ENCODE measurements around the gene CNOT11. TPM values are rescaled to one million over a fixed set of nuclear protein-coding genes. Genes with fewer than 3 reads are reported as not detected.
"Not testable (repeated sequence)": the region's sequence is repeated elsewhere in the genome, so short reads cannot be mapped to it uniquely, and the experiment has no call there.

CNOT11 gene
- 39.7 and 40.5 TPM in 2 replicates for total RNA-seq

DNA sequence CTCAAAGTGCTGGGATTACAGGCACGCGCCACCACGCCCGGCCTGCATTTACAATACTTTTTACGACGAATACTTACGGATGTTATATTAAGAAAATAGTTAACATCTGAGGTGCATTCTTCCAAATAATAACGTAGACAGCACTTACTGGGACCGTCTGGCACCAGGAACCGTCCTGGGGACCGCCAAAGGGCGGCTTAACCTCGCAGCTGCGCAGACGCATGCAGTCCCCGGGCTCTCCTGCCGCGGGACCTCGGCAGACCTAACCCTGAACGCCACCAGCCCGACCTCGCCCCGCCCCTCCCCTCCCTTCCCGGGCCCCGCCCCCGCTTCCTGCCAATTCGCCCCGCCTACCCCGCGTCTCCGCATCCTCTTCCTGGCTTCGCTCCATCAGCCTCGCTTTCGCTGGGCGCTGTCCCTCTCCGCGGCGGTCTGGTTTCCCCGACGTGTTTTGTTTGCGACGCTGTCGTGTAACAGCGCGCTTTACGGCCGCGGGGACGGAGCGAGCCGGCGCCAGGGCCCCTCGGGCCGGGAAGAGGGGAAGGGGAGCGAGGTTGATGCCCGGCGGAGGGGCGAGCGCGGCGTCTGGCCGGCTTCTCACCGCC is at the start of gene CNOT11:
TSS of gene CNOT11 (plus strand) at position 479 of the 605 bp plus-strand sequence. CDS start at position 558, 79 bp downstream.
- peak; percentile 72 for DNase-seq (ENCODE audit: extremely low read depth, low read depth, low spot score)

DNA sequence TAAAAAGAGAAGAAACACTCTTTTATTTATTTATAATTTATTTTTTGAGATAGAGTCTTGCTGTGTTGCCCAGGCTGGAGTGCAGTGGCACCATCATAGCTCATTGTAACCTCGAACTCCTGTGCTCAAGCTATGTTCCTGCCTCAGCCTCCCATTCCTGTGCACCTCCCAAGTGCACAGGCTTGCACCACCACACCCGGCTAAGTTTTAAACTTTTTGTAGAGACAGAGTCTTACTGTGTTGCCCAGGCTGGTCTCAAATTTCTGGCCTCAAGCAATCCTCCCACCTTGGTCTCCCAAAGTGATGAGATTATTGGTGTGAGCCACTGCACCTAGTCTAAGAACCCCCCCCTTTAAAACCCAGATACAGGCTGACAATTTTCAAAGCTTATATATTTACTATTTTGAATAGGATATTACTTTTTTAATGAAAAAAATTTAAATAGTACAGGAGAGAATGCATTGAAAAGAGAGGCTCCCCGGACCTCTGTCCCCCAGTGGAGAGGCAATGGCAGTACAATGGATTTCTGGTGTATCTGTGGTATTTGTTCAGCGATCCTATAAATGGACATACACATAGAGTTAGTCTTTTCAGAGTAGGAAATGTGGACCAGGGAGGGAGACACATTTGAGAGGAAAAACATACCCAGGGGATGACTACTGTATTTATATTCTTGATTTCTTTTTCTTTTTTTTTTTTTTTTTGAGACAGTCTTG is 48.1 kb upstream of the CNOT11 start:
- no peak for DNase-seq (ENCODE audit: extremely low read depth, low read depth, low spot score)

DNA sequence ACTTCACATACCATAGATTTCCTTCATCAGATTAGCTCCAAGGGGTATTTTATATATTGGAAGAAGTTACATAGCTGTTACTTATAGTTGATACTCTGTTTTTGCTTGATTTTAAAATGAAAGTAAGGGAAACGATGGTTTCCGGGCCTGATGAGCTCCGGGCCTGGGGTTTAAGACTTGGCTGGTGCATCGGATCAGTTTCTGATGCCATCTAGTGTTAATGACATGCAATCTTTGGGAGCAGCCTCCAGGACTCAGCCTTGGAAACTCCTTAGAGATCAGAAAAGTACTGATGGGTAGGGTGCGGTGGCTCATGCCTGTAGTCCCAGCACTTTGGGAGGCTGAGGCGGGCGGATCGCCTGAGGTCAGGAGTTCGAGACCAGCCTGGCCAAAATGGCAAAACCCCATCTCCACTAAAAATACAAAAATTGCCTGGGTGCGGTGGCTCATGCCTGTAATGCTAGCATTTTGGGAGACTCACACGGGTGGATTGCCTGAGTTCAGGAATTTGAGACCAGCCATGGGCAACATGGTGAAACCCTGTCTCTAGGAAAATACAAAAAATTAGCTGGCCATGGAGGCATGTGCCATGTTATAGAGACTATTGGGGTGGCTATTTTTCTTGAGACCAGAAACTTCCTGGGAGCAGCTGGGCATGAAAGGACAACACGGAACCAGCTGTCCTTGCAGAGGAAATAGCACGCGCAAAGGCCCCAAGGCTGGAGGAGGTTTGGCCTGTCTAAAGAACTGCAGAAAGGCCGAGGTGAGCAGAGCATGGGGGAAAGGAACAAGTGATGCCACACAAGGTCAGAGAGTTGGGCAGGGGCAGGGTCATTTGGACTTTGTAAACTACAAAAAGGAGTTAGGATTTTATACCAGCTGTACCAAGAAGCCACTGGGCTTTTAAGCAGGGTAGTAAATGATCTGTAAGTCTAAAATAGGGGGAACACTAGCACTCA is 46.9 kb upstream of the CNOT11 start:
- DNase-seq (ENCODE audit: extremely low read depth, low read depth, low spot score): no peak

DNA sequence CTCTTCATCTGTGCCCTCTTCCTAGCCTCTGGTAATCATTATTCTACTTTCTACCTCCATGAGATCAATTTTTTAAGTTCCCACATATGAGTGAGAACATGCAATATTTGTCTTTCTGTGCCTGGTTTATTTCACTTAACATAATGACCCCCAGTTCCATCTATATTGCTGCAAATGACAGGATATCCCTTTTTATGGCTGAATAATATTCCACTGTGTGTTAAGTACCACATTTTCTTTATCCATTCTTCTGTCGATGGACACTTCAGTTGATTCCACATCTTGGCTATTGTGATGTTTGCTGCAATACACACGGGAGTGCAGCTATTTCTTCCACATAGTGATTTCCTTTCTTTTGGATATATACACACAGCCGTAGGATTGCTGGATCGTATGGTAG is 43.9 kb upstream of the CNOT11 start:
- no peak for DNase-seq (ENCODE audit: extremely low read depth, low read depth, low spot score)

DNA sequence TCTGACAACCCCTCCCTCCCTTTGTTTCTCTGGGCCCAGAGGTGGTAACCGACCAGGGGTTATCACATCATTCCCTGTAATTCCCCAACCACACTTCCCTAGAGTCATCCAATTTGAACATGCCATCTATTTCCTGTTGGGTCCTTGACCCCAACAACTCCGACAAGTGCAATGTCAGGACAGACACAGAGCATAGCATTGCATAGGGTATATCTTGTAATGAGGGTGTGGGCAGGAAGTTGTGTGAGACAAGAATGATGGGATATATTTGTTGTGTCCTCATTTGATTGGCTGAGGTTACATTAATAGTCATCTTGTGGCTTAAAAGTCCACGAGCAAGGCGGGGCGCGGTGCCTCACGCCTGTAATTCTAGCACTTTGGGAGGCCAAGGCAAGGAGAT is 33.4 kb upstream of the CNOT11 start:
- DNase-seq (ENCODE audit: extremely low read depth, low read depth, low spot score): no peak

DNA sequence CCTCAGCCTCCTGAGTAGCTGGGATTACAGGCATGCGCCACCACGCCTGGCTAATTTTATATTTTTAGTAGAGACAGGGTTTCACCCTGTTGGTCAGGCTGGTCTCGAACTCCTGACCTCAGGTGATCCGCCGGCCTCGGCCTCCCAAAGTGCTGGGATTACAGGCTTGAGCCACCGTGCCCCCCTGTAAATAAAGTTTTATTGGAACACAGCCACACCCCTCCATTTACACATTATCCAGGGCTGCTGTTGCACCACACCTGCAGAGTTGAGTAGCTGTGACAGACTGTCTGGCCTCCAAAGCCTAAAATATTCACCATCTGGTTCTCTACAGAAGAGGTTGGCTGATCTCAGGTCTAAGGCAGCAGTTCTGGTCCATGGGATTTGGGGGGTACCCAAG is 32.6 kb upstream of the CNOT11 start:
- not testable (repeated sequence) for DNase-seq (ENCODE audit: extremely low read depth, low read depth, low spot score)

DNA sequence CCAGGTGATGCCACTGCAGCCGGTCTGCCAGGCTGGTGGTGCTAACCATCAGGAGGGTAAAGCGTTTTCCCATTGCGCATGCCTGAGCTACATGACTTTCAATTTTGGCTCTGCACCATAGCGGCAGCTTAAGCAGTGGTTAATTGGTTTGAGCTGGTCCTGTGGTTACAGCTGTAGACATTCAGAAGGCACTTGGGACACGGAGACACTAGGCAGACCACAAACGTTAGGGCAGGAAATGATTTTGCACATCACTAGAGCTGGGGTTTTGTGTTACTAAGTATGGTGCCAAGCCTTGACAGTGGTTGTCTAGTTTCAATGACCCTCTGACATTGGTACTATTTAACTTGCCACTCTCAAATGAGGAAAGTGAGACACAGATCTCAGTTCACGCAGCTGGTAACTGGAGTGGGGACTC is 28.9 kb upstream of the CNOT11 start:
- DNase-seq (ENCODE audit: extremely low read depth, low read depth, low spot score): no peak

DNA sequence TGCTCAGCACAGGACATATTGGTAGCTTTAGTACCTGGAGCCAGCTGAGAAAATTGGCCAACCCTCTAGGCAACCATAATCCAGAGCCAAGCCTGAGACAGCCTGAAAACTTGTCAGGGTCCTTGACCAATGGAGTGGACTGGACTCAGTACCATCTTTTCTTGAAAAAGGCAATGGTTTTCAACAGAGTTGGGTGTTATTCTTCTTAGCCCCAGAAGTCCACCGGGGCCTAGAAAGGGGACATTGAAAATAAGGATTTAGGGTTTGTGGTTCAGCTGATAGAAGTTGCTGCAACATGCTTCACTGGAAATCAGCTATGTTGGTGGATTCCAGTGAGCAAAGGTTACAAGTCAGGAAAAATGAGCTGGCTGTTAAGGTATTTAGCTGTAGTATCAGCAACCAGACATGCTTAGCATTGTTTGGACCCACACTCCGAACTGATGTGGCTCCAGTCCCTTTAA is 22.1 kb upstream of the CNOT11 start:
- DNase-seq (ENCODE audit: extremely low read depth, low read depth, low spot score): no peak

DNA sequence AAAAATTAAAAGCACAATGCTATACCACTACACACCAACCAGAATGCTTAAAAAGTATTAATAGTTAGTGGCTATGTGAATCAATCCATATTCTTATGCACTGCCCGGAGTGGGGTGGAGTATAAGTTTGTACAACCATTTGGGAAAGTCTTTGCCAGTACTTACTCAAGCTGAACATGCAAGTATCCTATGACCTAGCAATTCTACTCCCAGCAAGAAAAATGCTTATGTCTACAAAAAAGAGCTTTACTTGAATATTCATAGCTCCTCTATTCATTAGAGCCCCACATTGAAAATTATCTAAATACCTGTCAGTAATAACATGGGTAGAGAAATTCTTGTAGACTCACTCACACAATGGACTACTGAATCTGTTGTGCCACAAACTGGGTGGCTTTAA is 21.4 kb upstream of the CNOT11 start:
- no peak for DNase-seq (ENCODE audit: extremely low read depth, low read depth, low spot score)

DNA sequence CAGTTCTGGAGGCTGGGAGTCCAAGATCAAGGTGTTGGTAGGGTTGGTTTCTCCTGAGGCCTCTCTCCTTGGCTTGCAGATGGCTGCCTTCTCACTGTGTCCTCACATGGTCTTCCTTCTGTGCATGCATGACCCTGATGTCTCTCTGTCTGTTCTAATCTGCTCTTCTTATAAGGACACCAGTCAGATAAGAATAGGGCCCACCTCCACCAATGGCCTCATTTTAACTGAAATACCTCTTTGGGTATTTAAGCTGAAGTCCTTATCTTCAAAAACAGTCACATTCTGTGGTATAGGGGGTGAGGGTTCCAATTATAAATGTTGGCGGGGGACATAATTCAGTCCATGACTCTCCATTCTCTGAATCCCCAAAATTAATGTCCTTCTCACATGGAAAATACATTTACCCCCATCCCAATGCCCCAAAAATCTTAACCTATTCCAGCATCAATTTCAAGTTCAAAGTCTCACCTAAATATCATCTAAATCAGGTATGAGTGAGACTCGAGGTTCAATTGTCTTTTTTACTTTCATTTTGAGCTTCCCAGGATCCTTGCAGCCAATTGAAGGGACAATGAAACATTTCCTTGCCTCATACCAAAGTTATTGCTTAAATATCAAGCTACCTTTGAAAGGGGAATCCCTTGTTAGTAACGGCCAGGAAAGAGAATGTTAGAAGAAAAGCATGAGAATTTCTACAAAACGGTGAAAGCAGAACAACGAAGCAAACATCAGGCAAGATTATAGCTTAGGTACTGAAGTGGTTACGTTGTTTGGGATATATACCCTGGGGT is 20.6 kb upstream of the CNOT11 start:
- DNase-seq (ENCODE audit: extremely low read depth, low read depth, low spot score): no peak

DNA sequence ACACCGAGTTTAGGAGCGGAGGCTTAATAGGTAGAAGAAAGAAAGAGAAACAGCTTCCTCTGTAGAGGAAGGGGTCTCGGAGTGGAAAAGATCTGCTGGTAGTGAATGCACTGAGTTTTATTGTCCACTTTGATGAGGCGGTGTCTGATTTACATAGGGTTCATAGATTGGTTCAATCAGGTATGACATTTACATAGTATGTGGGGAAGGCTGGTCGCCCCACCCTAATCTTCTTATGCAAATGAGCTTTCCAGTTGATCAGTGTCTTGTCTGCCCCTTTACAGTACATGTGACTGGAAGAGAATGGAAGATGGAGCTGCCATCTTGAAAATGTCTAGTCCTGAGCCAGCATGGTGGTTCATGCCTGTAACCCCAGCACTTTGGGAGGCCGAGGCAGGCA is 19.9 kb upstream of the CNOT11 start:
- DNase-seq (ENCODE audit: extremely low read depth, low read depth, low spot score): no peak

DNA sequence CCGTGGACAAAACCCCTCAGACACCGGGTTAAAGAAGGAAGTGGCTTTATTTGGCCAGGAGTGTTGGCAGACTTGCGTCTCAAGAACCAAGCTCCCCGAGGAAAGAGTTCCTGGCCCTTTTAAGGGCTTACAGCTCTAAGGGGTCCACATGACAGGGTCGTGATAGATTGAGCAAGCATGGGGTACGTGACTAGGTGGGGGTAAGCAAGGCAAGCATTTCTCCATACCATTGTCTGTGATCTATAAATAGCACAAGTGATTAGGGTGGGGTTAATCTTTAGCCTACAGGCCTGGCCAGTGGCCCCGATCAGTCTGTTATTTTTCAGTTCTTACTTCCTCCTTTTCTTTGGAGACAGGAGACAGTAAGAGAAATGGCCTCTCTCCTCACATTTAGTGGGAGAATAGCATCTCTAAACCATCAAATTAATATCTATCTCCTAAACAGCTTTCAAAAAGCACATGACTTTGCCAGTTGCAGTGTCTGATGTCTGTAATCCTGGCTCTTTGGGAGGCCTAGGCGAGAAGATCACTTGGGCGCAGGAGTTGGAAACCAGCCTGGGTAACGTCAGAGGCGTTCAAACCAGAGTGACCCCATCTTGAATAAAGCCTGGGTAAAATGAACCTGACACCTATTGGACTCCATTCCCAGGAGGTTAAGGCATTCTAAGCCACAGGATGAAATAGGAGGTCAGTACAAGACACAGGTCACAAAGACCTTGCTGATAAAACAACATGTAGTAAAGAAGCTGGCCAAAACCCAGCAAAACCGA is 18.3 kb upstream of the CNOT11 start:
- DNase-seq (ENCODE audit: extremely low read depth, low read depth, low spot score): no peak

DNA sequence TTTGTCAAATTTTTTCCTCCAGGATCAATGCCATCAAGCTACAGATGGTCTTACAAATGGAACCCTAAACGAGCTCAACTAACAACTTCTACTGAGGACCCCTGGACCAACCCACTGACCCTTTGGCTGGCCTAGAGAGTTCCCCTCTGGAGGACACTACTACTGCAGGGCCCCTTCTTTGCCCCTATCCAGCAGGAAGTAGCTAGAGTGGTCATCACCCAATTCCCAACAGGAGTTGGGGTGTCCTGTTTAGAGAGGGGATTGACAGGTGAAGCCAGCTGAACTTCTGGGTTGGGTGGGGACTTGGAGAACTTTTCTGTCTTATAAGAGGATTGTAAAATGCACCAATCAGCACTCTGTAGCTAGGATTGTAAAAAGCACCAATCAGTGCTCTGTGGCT is 16.7 kb upstream of the CNOT11 start:
- DNase-seq (ENCODE audit: extremely low read depth, low read depth, low spot score): not testable (repeated sequence)

DNA sequence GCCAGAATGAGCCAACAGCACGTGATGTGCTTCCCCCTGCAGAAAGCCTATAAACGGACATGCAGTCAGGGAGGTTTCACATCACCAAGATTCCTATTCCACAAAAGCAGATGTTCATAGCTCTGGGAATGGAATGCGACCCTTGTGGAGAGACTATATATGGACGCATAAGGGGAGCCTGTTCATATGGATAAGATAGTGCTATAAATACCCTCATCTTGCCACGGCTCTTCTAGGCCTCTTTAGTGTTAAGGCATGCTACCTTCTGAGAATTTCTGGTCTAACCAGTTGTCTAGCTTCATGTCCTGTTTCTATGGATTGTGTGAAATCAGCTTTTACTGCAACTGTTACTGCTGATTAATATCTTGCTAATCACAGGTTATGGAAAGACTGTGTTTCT is 14.7 kb upstream of the CNOT11 start:
- not testable (repeated sequence) for DNase-seq (ENCODE audit: extremely low read depth, low read depth, low spot score)

DNA sequence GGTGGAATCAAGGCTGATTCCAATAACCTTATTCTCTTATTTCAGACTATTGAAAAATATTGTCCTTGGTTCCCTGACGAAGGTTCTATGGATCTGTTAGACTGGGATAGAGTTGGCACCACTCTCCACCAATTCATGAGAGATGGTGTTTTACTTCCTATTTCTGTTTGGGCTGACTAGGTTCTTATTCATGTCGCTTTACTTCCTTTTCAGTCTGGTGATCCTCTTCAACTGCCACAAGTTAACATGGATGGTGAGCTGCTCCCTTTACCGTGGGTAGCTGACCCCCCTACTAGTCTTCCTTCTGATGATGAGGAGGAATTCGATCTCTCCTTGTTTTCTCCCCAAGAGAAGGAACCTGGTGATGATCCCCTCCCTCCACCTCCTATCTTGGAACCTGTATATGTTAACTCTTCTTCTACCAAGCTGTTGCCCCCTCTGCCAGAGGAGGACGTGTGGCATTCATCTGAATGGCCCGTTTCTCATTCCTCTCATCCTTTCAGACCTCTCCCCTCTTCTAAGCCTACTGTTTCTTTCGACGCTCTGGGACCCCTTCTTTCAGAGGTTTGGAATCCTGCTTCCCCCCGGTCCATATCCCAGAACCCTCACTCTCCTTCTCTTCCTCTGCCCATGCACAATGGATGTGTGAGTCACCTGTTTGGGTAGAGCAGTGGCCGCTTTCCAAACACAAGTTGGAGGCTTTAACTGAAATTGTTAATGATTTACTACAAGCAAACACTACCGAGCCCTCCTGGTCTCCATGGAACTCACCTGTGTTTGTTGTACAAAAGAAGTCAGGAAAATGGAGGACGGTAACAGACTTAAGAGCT is 13.5 kb upstream of the CNOT11 start:
- no peak for DNase-seq (ENCODE audit: extremely low read depth, low read depth, low spot score)

DNA sequence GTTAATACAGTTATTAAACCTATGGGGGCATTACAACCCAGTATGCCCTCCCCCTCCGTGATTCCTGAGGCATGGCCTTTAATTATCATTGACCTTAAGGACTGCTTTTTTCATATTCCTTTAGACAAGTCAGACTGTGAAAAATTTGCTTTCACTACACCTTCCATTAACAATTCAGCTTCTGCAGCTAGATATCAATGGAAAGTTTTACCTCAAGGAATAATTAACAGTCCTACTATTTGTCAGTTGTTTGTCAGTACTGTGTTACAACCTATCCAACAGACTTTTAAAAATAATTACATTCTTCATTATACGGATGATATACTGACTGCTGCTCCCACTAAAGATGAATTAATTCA is 12.9 kb upstream of the CNOT11 start:
- DNase-seq (ENCODE audit: extremely low read depth, low read depth, low spot score): not testable (repeated sequence)

DNA sequence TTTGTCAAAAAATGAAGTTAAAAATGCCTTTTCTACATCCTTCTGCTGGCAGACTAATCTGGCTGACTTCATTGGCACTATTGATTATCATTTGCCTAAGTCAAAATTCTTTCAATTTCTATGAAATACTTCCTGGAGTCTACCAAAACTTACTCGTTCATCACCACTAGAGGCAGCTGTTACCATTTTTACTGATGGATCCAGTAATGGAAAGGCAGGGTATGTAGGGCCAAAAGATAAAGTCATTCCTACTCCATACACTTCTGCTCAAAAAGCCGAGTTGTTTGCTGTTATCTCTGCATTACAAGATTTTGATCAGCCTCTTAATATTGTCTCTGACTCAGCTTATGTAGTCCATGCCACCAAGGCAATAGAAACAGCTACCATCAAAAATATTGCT is 12.0 kb upstream of the CNOT11 start:
- DNase-seq (ENCODE audit: extremely low read depth, low read depth, low spot score): not testable (repeated sequence)

DNA sequence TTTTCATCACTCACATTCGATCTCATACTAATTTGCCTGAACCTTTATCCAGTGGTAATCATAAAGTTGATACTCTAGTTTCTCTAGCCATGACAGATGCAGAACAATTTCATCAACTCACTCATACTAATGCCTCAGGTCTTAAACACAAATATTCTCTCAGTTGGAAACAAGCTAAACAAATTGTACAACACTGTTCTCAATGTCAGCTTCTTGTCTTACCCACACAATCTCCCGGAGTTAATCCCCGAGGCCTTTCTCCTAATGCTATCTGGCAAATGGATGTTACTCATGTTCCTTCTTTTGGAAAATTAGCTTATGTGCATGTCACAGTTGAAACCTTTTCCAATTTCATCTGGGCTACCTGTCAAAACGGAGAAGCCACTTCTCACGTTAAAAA is 11.5 kb upstream of the CNOT11 start:
- no peak for DNase-seq (ENCODE audit: extremely low read depth, low read depth, low spot score)

DNA sequence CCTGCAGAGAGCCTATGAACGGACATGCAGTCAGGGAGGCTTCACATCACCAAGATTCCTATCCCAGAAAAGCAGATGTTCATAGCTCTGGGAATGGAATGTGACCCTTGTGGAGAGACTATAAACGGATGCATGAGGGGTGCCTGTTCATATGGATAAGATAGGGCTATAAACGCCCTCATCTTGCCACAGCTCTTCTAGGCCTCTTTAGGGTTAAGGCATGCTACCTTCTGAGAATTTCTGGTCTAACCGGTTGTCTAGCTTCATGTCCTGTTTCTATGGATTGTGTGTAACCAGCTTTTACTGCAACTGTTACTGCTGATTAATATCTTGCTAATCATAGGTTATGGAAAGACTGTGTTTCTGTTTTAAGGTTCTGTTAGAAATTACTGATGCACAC is 8.3 kb upstream of the CNOT11 start:
- DNase-seq (ENCODE audit: extremely low read depth, low read depth, low spot score): not testable (repeated sequence)
